AG08395 (cell line): ENCODE measurements around the gene SLC6A6.
"Not testable (repeated sequence)": the region's sequence is repeated elsewhere in the genome, so short reads cannot be mapped to it uniquely, and the experiment has no call there.

ENCODE experiments used
- DNase-seq: peaks from one replicate; pipeline ENCODE4 v3.0.0; 2012; ENCODE audit warnings: mixed read lengths, low spot score

SLC6A6 gene

GRCh38 chr3:14508505-14508819 lies 106.1 kb downstream of the SLC6A6 start:
- DNase-seq, result no peak

- peak; percentile 74 for DNase-seq
Observed at GRCh38 chr3:14508966-14509795, 106.8 kb downstream of the SLC6A6 start.

GRCh38 chr3:14509796-14510100 lies 107.3 kb downstream of the SLC6A6 start:
- DNase-seq, result no peak

- no peak for DNase-seq
Observed at GRCh38 chr3:14510838-14511622, 108.6 kb downstream of the SLC6A6 start.

GRCh38 chr3:14511623-14512280 lies 109.3 kb downstream of the SLC6A6 start:
- DNase-seq, result no peak

- DNase-seq, result no peak
Observed at GRCh38 chr3:14512281-14512941, 110.0 kb downstream of the SLC6A6 start.

GRCh38 chr3:14512942-14513327 lies 110.5 kb downstream of the SLC6A6 start:
- no peak for DNase-seq

- no peak for DNase-seq
Observed at GRCh38 chr3:14513566-14514322, 111.3 kb downstream of the SLC6A6 start.

- no peak for DNase-seq
Observed at GRCh38 chr3:14514323-14514720, 111.9 kb downstream of the SLC6A6 start.

- not testable (repeated sequence) for DNase-seq
Observed at GRCh38 chr3:14515526-14515925, 113.1 kb downstream of the SLC6A6 start.

GRCh38 chr3:14516738-14517345 lies 114.4 kb downstream of the SLC6A6 start:
- no peak for DNase-seq

- DNase-seq, result no peak
Observed at GRCh38 chr3:14517601-14518431, 115.4 kb downstream of the SLC6A6 start.

- no peak for DNase-seq
Observed at GRCh38 chr3:14518432-14518802, 116.0 kb downstream of the SLC6A6 start.

GRCh38 chr3:14518893-14519292 lies 116.5 kb downstream of the SLC6A6 start:
- DNase-seq, result no peak

GRCh38 chr3:14519406-14519805 lies 117.0 kb downstream of the SLC6A6 start:
- no peak for DNase-seq

GRCh38 chr3:14520149-14520548 lies 117.7 kb downstream of the SLC6A6 start:
- no peak for DNase-seq

- DNase-seq, result no peak
Observed at GRCh38 chr3:14520967-14521366, 118.6 kb downstream of the SLC6A6 start.

- no peak for DNase-seq
Observed at GRCh38 chr3:14521611-14522010, 119.2 kb downstream of the SLC6A6 start.

GRCh38 chr3:14522129-14522691 lies 119.8 kb downstream of the SLC6A6 start:
- DNase-seq, result no peak

GRCh38 chr3:14522768-14523167 lies 120.4 kb downstream of the SLC6A6 start:
- no peak for DNase-seq
